ENCODE measurements around the gene RPS6KA2. TPM values are rescaled to one million over a fixed set of nuclear protein-coding genes. Genes with fewer than 3 reads are reported as not detected.
"Not testable (repeated sequence)": the region's sequence is repeated elsewhere in the genome, so short reads cannot be mapped to it uniquely, and the experiment has no call there.

Gene RPS6KA2
- total RNA-seq, 1 experiment from 2014 or later = 18.5 TPM

- Histone ChIP-seq H2AFZ (no peak overlapping the region), H3K79me2 (ENCODE audit: low read depth) (no peaks in the 10 kb centered on the region), H4K20me1 (ENCODE audit: insufficient read depth) (no peaks in the 10 kb centered on the region), H3K36me3 (ENCODE audit: low read depth) (no peaks in the 10 kb centered on the region), H3K9me3 (ENCODE audit: insufficient read depth, low read depth) (no peaks in the 10 kb centered on the region), H3K9me2 (ENCODE audit: insufficient read depth) (no peaks in the 10 kb centered on the region), H3K4me1 (replicated peaks; ENCODE audit: insufficient read depth) (0 out of 2 replicates have a peak, but pooled peaks cover 3% of the 10 kb centered on the region), H3F3A (ENCODE audit: insufficient read depth, low read depth) (peaks cover 18% of the 10 kb centered on the region), H3K27me3 (ENCODE audit: insufficient read depth, low read depth) (no peaks in the 10 kb centered on the region), H3K4me3 (no peak overlapping the region), H3K27ac (no peak overlapping the region), H3K4me2 (no peak overlapping the region)
- intact Hi-C loops (cut with micrococcal nuclease; ENCODE audit: unreplicated experiment) = no loop called here
- CTCF ChIA-PET = no interaction called here
- no TSS peak for BruUV-seq (replicated peaks)
- POLR2A ChIA-PET (ENCODE audit: unreplicated experiment) = no interaction called here
- TF ChIP-seq, protein P1, sequence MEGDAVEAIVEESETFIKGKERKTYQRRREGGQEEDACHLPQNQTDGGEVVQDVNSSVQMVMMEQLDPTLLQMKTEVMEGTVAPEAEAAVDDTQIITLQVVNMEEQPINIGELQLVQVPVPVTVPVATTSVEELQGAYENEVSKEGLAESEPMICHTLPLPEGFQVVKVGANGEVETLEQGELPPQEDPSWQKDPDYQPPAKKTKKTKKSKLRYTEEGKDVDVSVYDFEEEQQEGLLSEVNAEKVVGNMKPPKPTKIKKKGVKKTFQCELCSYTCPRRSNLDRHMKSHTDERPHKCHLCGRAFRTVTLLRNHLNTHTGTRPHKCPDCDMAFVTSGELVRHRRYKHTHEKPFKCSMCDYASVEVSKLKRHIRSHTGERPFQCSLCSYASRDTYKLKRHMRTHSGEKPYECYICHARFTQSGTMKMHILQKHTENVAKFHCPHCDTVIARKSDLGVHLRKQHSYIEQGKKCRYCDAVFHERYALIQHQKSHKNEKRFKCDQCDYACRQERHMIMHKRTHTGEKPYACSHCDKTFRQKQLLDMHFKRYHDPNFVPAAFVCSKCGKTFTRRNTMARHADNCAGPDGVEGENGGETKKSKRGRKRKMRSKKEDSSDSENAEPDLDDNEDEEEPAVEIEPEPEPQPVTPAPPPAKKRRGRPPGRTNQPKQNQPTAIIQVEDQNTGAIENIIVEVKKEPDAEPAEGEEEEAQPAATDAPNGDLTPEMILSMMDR (conservative IDR thresholded peaks at IDR 0.05) = no peak
- TF ChIP-seq EZH2 (IDR thresholded peaks at IDR 0.05; ENCODE audit: low read depth) = no peak
- DNase-seq = no peak
Measured at GRCh38 chr6:166386111-166386510, 240.9 kb downstream of the RPS6KA2 start.

DNA sequence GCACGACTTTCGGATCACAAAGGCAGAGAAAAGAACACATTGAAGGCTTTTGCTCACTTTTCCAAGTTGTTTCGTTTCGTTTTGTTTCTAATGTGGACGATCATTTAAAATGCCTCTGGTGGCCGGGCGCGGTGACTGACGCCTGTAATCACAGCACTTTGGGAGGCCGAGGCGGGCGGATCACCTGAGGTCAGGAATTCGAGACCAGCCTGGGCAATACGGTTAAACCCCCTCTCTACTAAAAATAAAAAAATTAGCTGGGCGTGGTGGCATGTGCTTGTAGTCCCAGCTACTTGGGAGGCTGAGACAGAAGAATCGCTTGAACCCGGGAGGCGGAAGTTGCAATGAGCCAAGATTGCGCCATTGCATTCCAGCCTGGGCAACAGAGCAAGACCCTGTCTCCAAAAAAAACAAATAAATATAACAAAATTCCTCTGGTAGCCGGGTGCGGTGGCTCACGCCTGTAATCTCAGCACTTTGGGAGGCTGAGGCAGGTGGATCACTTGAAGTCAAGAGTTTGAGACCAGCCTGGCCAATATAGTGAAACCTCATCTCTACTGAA lies 243.2 kb downstream of the RPS6KA2 start:
- H3K9me3 ChIP-seq (ENCODE audit: insufficient read depth, low read depth); H3K36me3 ChIP-seq (ENCODE audit: low read depth); H3K79me2 ChIP-seq (ENCODE audit: low read depth); CTCF ChIA-PET; H3K4me1 ChIP-seq (replicated peaks; ENCODE audit: insufficient read depth); POLR2A ChIA-PET (ENCODE audit: unreplicated experiment); H3K9me2 ChIP-seq (ENCODE audit: insufficient read depth); H4K20me1 ChIP-seq (ENCODE audit: insufficient read depth); BruUV-seq (replicated peaks); H3K27me3 ChIP-seq (ENCODE audit: insufficient read depth, low read depth): not testable (repeated sequence)
- TF ChIP-seq, protein P1 (conservative IDR thresholded peaks at IDR 0.05) = peak; percentile 33; the same call in 1 of the 2 replicates
- Histone ChIP-seq H2AFZ (peak overlapping the region; percentile 94), H3K4me2 (peak overlapping the region; percentile 82), H3K4me3 (peak overlapping the region; percentile 97), H3K27ac (peak overlapping the region; percentile 80), H3F3A (ENCODE audit: insufficient read depth, low read depth) (peaks cover 18% of the 10 kb centered on the region)
- DNase-seq = peak in 1 of 2 experiments; percentile 31
- intact Hi-C loops (cut with micrococcal nuclease; ENCODE audit: unreplicated experiment) = loop anchor here (2.0 to 5.0 kb wide), 4 partner anchors 41 to 615 kb away; partner anchors contain the start of genes CEP43, RPS6KA2 and SFT2D1

- Histone ChIP-seq H4K20me1 (ENCODE audit: insufficient read depth) (no peaks in the 10 kb centered on the region), H3K9me2 (ENCODE audit: insufficient read depth) (no peaks in the 10 kb centered on the region), H3K4me1 (replicated peaks; ENCODE audit: insufficient read depth) (0 out of 2 replicates have a peak, but pooled peaks cover 5% of the 10 kb centered on the region), H2AFZ (peak within 1 kb of the TSS; percentile 94), H3K79me2 (ENCODE audit: low read depth) (no peaks in the 10 kb centered on the region), H3K27ac (peak within 1 kb of the TSS; percentile 80), H3K4me2 (peak within 1 kb of the TSS; percentile 97), H3K27me3 (ENCODE audit: insufficient read depth, low read depth) (no peaks in the 10 kb centered on the region), H3K9me3 (ENCODE audit: insufficient read depth, low read depth) (no peaks in the 10 kb centered on the region), H3F3A (ENCODE audit: insufficient read depth, low read depth) (peaks cover 18% of the 10 kb centered on the region), H3K36me3 (ENCODE audit: low read depth) (no peaks in the 10 kb centered on the region), H3K4me3 (peak within 1 kb of the TSS; percentile 97)
- CTCF ChIA-PET = no interaction called here
- peak; percentile 80 to 93 for DNase-seq
- intact Hi-C loops (cut with micrococcal nuclease; ENCODE audit: unreplicated experiment) = loop anchor here (2.0 to 5.0 kb wide), 4 partner anchors 40 to 616 kb away; partner anchors contain the start of genes CEP43, RPS6KA2 and SFT2D1
- POLR2A ChIA-PET (ENCODE audit: unreplicated experiment) = no interaction called here
- no peak for TF ChIP-seq EZH2 (IDR thresholded peaks at IDR 0.05; ENCODE audit: low read depth)
- TF ChIP-seq, protein P1 (conservative IDR thresholded peaks at IDR 0.05) = no peak
- BruUV-seq (replicated peaks) = TSS peak; percentile 52
Measured at GRCh38 chr6:166382933-166383801, 243.9 kb downstream of the RPS6KA2 start, which contains the start of gene MPC1. Gene MPC1 (minus strand): TSS chr6:166382940. CDS start chr6:166382876, 64 bp downstream.
